ENCODE measurements around the gene ZNF793.

Gene ZNF793

GRCh38 chr19:37572203-37572602 lies 65.5 kb downstream of the ZNF793 start:
- DNase-seq: no peak

- DNase-seq: no peak
These were observed 76.6 kb downstream of the ZNF793 start for GRCh38 chr19:37583340-37583739.

Measured in COR-L47 (cell line).